ENCODE results near the gene SKIDA1. TPM values are rescaled to one million over a fixed set of nuclear protein-coding genes. Genes with fewer than 3 reads are reported as not detected.

SKIDA1 gene
- total RNA-seq, 1 experiment from 2014 or later, result 1.3 TPM

GRCh38 chr10:21517134-21518031 is 8.1 kb downstream of the SKIDA1 start:
- DNase-seq (ENCODE audit: extremely low read depth, low read depth), result no peak

- DNase-seq (ENCODE audit: extremely low read depth, low read depth), result no peak
Measured at GRCh38 chr10:21516242-21517131, 9.0 kb downstream of the SKIDA1 start.

GRCh38 chr10:21515361-21516241 is 9.9 kb downstream of the SKIDA1 start:
- no peak for DNase-seq (ENCODE audit: extremely low read depth, low read depth)

GRCh38 chr10:21514818-21515351 is 10.6 kb downstream of the SKIDA1 start:
- DNase-seq (ENCODE audit: extremely low read depth, low read depth), result no peak

GRCh38 chr10:21514129-21514817 is 11.2 kb downstream of the SKIDA1 start:
- no peak for DNase-seq (ENCODE audit: extremely low read depth, low read depth)

- no peak for DNase-seq (ENCODE audit: extremely low read depth, low read depth)
Measured at GRCh38 chr10:21513405-21513788, 12.1 kb downstream of the SKIDA1 start.

GRCh38 chr10:21512573-21513404 is 12.7 kb downstream of the SKIDA1 start:
- no peak for DNase-seq (ENCODE audit: extremely low read depth, low read depth)

GRCh38 chr10:21511946-21512572 is 13.4 kb downstream of the SKIDA1 start:
- no peak for DNase-seq (ENCODE audit: extremely low read depth, low read depth)

GRCh38 chr10:21511095-21511570 is 14.3 kb downstream of the SKIDA1 start:
- DNase-seq (ENCODE audit: extremely low read depth, low read depth), result no peak

- DNase-seq (ENCODE audit: extremely low read depth, low read depth), result no peak
Measured at GRCh38 chr10:21510241-21511094, 15.0 kb downstream of the SKIDA1 start.

GRCh38 chr10:21509341-21510240 is 15.9 kb downstream of the SKIDA1 start:
- no peak for DNase-seq (ENCODE audit: extremely low read depth, low read depth)

GRCh38 chr10:21508706-21509331 is 16.7 kb downstream of the SKIDA1 start:
- no peak for DNase-seq (ENCODE audit: extremely low read depth, low read depth)

GRCh38 chr10:21507150-21507549 is 18.3 kb downstream of the SKIDA1 start:
- no peak for DNase-seq (ENCODE audit: extremely low read depth, low read depth)

- no peak for DNase-seq (ENCODE audit: extremely low read depth, low read depth)
Measured at GRCh38 chr10:21506351-21506750, 19.1 kb downstream of the SKIDA1 start.

GRCh38 chr10:21505711-21506278 is 19.7 kb downstream of the SKIDA1 start:
- DNase-seq (ENCODE audit: extremely low read depth, low read depth), result no peak
